GM18520 (cell line): ENCODE results near the gene ANKRD17.

Experiments used
- ATAC-seq: cut with Tn5 transposase; IDR thresholded peaks from one replicate; pipeline ENCODE4 v1.9.1; 2021; ENCODE audit not compliant: unreplicated experiment

ANKRD17 gene

DNA sequence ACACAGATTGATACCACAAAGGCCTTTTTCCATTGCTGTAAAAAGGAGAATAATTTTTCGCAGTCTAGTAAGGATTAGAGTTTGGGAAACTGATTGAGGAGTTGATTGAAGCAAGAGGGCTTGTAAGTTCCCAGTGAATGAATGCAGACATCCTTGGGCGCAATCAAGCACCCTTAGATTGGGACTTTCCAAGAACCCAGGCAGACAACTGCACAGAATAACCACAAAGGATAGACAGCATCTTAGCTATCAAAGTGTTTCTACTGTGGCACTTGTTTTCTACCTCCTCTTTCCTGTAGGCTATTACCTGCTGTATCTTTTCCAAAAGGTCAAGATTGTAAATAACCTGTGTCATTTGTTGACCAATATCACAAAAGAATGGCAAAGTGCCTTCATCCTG is 191.7 kb downstream of the ANKRD17 start:
- ATAC-seq, result no peak

DNA sequence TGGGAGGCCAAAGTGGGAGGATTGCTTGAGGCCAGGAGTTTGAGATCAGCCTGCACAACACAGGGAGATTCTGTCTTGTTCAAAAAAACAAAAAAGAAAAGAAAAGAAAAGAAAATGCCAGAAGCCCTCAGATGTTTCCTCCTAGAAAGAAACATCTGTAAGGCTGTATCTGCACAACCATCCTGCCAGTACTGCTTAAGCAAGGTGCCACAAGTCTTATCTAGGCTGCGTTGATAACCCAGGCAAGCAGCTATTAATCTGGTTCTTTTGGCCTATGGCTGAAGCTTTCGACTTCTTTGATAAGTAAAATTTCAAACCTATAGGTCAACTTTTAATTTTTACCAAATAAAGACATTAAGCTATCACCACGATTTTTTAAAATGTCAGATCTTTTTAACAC is 192.2 kb downstream of the ANKRD17 start:
- no peak for ATAC-seq

DNA sequence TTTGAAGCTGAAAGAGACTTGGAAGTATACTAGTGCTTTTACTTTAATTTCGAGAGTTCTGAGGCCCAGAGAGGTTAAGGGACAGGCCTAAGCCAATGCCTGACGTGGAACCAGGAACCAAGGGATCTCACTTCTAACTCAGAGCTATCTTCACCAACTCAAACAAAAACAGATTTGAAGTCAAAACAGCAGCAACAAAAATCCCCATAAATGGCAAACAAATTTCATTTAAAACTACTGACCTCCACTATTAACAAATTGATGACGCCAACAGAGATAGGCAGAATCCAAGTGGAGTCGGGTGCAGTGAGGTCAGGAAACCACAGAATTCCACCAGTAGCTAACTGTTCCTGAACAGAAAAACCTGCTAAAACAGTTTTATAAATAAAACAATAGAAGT is 194.1 kb downstream of the ANKRD17 start:
- no peak for ATAC-seq

DNA sequence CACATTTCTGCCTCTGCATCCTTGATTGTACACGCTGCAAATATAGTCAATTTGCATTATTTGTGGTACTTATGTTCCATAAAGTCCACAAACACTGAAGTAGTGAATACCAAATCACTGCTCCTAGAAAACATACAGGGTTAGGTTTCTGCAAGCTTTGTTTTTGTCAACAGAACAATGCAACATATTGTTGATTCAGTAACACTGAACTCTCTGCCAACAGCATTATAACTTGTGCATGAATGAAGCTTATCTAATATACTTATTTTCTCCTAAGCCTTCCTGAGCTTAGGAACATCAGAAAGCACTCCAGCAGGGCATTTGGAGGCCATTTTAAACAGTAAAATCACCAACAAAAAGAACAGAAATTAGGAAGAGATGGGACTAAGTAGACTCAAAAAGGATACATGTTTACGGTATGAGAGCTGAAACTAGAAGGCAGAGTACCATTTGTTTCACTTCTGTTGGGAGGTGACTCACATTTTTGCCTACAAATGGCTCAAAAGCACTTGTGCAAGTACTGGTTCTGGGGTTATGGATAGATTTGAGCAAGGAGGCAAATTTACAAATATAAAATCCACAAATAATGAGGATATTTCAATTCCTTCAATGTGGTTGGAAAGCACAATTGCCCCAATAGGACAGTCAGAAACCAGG is 203.2 kb downstream of the ANKRD17 start:
- ATAC-seq, result no peak

DNA sequence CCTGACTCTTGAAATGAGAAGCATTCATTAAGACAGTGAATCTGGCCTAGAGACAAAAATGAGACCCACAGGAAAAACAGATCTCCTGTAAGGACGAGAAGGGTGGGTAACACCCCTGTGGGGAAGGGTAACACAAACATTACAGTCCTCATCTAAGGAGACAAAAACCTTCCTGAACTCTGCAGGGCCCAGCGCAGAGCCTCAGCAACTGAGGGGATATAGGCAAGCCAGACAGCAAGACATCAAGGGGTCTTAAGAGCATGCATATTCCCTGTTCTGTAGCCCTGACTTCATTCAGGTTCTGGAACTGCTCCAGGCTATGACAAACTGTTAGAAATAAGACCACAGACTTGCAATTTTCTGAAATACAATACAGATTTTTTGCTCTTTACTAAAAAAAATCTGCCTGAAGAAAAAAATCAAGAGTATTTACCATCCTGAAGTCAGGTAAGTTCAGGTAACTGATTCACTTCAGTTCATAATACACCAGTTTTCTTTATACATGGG is 204.6 kb downstream of the ANKRD17 start:
- no peak for ATAC-seq

DNA sequence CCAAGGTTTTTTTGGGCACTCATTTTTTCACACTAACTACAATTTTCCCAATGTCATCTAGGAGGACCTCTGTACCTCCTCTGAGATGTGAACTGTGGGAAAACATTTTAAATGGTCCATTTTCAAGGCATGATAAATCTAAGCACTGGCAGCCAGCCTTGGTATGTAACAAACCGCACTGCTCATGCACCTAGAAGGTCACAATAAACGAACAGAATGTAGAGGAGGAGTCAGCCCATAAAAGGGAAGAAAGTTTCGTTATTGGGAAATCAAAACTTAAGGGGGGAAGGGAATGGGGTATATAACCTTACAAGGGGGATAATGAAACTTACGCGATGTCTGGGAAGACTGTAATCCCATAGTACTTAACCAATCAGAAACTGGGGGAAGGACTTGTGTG is 205.5 kb downstream of the ANKRD17 start:
- no peak for ATAC-seq

DNA sequence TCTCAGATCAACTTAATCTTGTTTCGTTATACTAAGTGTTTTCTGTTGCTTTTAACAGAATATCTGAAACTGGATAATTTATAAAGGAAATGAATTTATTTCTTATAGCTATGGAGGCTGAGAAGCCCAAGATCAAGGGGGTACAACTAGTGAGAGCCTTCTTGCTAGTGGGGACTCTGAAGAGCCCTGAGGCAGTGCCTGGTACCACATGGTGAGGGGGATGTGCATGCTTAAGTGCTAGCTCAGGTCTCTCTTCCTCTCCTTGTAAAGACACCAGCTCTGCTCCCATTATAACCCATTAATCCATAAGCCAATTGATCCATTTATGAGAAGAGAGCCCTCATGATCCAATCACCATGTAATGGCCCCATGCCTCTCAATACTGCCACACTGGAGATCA is 207.0 kb downstream of the ANKRD17 start:
- ATAC-seq, result no peak

DNA sequence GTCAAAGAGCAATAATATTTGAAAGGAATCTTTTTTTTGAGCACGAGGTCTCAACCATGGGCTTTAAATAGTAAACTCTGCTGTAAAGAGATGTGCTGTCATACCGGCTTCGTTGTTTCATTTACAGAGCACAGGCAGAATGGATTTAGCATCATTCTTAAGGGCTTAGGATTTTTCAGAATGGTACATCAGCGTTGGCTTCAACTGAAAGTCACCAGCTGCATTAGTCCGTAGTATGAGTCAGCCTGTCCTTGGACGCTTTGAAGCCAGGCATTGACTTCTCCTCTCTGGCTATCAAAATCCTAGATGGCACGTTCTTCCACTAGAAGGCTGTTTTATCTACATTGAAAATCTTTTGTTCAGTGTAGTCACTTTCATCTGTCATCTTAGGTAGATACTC is 212.7 kb downstream of the ANKRD17 start:
- no peak for ATAC-seq

DNA sequence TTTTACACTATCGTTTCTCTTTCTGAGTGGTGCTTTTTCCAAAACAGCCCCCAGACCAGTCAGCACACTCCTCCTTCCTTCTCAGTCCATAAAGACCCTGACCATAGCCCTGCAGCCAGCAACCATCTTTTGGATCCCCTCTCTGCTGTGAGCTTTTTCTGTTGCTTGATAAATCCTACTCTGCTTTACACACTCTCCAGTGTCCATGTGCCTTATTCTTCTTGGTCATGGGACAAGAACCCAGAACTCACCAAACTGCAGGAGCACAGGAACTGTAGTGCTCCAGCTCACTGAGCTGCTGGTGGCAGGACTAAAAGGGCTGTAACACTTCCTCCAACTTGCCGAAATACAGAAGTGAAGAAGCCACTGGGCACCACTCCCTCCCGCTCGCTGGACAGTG is 221.5 kb downstream of the ANKRD17 start:
- no peak for ATAC-seq

DNA sequence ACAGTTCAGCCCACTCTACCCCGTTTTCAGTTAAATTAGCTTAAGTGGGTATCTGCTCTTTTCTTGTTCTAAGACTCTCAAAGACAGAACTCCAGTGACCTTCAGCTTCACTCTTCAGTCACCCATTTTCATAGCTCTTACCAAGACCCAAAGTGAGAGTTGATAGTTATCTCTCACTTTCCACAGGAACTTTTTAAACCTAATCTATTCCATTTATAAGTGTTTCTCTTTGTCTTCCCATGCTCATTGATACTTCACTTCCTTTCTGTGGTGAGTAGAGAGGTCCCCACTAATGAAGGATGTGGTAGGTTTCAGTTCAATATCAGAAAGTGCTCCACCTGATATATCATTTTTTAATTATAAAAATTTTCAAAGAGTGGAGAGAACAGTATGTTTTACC is 222.5 kb downstream of the ANKRD17 start:
- no peak for ATAC-seq

DNA sequence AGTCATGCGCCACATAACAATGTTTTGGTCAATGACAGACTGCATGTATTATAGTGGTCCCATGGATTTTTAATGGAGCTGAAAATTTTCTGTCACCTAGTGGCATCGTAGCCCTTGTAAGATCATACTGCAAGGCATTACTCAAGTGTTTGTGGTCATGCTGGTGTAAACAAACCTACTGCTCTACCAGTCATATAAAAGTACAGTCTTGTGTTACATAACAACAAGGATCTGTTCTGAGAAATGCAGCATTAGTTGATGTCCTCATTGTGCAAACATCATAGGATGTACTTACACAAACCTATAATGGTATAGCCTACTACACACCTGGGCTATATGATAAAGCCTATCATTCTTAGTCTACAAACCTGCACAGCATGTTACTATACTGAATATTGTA is 223.7 kb downstream of the ANKRD17 start:
- no peak for ATAC-seq

DNA sequence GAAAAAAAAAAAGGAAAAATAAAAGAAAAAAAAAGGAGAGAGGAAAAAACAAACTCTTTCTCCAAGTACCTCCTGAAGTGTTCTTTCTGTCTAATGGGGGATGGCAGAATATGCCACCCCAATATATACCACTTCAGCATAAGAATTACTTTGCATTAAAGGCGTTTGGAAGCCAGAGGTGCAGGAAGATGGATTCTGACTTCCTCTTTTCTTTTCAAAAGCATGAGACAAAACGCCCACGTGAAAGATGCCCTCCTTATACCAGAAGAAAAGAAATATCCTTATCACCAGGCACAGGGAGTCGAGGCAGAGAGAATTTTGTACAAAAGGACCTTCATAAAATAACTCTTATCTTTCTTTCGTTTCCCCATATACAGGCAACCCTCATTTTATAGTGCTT is 230.0 kb downstream of the ANKRD17 start:
- ATAC-seq, result no peak
